Stimulated activated CD8-positive, alpha-beta memory T cell treated with anti-CD3 and anti-CD28 coated beads, Interleukin-12 subunit alpha, Interleukin-12 subunit beta, amount 100 ng/mL, for 24 hours (primary cell): ENCODE data around the gene PALMD.

Experiments used
- DNase-seq: peaks from one replicate; pipeline ENCODE4 v3.0.0-alpha.2; 2020; ENCODE audit errors: extremely low read depth

PALMD gene

DNA sequence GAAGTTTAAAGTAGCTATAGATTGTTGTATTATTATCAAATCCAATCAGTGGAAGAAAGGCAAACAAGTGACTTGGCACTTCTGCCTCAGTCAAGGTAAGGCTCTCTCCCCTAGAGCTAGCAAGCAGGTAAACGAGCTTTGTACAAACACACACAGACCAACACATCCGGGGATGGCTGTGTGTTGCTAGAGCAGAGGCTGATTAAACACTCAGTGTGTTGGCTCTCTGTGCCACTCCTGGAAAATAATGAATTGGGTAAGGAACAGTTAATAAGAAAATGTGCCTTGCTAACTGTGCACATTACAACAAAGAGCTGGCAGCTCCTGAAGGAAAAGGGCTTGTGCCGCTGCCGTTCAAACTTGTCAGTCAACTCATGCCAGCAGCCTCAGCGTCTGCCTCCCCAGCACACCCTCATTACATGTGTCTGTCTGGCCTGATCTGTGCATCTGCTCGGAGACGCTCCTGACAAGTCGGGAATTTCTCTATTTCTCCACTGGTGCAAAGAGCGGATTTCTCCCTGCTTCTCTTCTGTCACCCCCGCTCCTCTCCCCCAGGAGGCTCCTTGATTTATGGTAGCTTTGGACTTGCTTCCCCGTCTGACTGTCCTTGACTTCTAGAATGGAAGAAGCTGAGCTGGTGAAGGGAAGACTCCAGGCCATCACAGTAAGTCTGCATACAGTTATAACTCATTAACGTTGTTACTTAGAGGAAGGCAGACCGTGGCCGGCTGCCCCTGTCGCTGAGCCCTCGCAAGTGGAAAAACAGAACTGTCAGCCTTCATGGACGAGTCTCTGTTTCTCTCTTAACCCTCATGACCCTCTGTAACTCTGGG, at the start of gene PALMD:
Gene PALMD, plus strand, starts transcription at position 415 of the 833 bp plus-strand sequence. Its CDS starts 205 bp downstream, at position 620.
- no peak for DNase-seq

DNA sequence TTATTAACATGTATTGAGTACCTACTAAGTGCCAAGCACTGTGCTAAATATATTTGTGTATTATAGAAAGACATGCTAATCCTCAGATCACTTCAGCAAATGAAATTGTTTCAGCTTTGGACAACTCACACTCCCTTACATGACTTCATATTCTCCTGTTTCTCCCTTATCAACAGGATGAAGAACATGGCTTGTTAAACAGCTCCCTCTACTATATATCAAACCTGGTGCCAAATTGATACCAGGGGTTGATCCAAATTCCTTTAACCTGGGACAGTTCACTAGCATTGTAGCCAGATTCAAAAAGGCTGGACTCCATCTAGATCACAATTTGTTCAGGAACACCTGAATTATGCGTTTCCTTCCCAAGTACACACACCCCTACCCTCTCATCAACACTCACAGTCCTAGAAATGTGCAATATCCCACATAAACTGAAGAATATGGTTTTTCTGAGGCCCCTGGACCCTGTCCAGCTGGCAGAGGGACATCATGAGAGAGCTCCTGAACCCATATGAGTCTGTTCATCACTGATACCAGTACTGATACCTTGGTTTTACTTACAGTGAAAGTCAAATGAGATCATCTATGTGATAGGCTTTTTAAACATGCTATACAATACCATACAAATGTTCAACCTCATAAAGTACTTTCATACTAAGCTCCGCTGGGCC, 47.0 kb upstream of the PALMD start:
- DNase-seq: no peak

DNA sequence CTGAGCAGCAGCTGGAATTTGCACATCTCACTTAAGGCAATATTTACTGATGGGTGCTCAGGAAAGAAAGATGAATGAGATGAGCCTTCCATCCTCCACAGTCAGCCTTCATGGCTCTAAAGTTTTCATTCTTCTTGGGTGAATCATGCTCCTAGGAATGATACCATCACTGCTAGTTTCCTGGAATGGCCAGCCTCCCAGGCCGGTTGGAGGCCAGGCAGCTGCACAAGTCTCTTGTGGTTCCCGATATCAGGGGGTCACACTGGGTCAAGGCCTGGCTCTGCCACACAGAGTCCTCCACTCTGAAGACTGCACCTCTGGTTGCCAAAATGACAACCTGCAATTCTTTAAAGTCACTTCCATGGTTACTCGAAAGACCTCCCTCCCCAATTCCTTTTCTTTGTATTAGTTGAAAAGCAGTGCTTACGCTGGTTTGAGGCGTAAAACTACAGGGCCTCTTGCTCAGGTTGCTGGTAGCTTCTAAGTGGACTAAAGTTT, 46.2 kb upstream of the PALMD start:
- DNase-seq: no peak

DNA sequence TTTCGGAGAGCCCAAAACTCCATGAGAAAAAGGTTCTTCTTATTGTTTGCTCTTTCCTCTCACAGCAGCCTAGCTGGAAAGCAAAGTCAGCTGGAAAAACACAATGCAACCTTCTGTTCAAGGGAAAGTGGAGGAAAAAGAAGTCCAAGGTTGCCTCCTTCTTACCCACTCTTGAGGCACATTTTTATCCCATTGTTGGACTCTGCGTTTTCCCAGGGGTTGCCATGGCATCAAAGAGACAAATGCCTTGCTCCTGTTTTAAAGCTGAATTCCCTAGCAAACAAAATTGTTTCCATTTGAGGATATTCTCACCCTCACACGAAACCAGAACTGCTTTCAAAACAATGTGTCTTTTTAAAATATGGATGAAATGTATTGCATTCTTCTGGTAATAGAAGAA, 45.1 kb upstream of the PALMD start:
- no peak for DNase-seq

DNA sequence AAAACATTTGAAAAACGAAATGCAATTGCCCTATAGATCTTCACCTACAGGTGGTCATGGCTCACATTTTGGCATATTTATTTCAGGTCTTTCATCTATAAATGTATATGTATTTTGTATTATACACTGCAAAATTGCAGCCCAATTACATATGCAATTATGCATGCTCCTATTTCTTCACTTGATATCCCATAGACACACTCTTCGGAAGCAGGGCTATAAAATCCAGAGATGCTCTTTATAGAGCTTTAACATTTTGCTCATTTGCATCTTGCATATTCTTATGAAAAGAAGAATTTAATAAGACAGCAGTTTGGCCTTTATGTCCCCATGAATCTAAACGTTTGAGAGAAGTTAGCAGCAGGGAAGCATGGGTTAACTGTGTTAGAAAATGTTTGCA, 44.7 kb upstream of the PALMD start:
- no peak for DNase-seq

DNA sequence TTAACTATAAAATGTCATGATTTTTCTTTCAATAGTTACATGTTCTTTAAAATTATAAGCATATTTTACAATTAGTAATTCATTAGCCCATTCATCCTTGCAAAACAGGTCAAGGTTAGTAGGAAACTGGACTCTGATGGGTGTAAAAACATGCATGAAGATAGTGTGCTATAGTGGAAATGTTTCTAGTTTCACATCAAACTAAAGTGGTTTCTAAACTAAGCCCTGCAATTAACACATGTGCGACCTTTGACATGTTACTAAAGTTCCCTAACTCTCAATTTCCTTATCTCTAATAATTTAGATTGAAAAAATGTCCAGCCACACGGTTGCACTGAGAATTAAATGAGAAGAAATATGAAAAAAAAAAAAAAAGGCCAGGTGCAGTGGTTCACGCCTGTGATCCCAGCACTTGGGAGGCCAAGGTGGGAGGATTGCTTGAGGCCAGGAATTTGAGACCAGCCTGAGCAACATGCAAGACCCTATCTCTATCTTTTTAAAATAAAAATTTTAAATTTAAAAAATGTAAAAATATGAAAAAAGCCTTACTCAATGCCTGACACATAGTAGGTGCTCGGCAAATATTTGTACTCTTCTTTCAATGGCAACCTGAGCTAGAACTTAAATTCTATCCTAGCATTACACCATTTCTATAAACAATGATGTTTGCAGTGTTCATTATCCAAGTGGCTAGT, 44.1 kb upstream of the PALMD start:
- no peak for DNase-seq

DNA sequence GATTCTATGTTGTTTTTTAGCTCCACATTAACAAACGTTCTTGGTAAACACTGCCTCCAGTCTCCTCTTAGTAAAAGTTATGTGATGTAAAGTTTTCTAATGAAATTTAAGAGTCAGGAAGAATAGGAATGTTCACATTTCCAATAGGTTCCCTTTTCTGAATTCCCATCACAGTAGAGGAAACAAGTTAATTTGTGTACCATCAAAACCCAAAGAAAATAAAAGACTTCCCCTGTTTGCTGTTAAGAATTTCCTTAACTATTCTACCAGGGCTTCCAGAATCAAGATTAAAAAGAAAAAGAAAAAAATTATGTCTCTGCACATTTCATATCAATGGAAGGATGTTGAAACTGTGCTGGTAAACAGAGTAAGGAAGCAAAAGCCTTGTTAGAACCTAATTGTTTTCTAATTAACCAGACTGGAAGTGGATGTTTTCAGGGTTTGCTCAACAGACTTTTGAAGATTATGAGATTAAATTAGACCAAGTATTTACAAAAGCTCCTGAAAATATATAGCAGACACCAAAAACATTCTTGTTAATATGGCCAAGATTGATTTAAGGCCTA, 43.4 kb upstream of the PALMD start:
- DNase-seq: no peak

DNA sequence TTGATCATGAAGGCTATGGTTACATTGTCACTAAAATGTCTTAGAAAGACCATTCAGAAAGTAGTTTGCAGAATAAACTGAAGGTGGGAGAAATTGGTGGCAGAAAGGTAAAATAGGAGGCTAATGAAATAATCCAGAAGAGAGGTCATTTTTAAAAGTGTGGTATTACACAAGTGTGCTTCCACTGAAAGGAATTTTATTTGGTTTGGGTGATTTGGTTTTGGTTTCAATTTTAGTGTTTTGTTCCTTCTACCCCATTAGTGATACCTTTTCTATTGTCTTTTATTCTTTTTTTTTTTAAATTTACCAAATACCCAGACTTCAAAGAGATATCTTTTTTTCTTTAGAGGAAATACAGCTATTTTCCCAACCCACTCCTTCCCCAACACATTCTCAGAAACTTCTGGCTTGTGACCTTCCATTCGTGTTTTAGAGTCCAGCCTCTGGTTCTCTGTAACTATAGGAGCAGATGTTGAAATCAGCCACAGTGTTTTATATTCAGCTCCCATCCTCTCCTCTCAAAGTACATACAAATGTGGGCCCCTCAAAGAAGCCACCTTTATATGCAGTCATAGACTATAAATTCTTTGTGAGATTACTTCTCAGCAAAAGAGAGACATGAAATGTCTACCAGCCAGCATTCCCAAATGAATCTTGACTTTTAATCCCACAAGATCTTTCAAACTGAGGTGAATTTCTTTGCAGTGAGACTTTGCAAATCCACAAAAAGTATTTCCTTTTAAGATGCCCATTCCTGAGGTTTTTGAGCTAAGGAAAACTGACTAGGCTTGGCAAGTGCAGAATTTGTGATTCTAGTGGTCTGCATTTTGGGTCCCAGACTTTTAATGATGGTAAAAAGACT, 42.0 kb upstream of the PALMD start:
- no peak for DNase-seq

- no peak for DNase-seq
Observed at GRCh38 chr1:99606306-99606705, 39.6 kb upstream of the PALMD start.

DNA sequence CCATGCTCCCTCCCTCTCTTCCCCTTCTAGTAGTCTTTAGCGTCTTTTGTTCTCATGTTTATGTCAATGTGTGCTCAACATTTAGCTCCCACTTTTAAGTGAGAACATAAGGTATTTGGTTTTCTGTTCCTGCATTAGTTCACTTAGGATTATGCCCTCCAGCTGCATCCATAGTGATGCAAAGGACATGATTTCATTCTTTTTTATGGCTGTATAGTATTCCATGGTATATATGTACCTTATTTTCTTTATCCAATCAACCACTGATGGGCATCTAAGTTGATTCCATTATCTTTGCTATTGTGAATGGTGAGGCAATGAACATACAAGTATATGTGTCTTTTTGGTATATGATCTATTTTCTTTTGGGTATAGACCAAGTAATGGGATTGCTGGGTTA, 38.3 kb upstream of the PALMD start:
- no peak for DNase-seq

GRCh38 chr1:99608058-99608457, 37.9 kb upstream of the PALMD start:
- DNase-seq: no peak

- no peak for DNase-seq
Observed at GRCh38 chr1:99613716-99614115, 32.2 kb upstream of the PALMD start.

- DNase-seq: no peak
Observed at GRCh38 chr1:99614728-99615127, 31.2 kb upstream of the PALMD start.

GRCh38 chr1:99619583-99619982, 26.3 kb upstream of the PALMD start:
- no peak for DNase-seq

GRCh38 chr1:99621340-99621901, 24.5 kb upstream of the PALMD start:
- no peak for DNase-seq

DNA sequence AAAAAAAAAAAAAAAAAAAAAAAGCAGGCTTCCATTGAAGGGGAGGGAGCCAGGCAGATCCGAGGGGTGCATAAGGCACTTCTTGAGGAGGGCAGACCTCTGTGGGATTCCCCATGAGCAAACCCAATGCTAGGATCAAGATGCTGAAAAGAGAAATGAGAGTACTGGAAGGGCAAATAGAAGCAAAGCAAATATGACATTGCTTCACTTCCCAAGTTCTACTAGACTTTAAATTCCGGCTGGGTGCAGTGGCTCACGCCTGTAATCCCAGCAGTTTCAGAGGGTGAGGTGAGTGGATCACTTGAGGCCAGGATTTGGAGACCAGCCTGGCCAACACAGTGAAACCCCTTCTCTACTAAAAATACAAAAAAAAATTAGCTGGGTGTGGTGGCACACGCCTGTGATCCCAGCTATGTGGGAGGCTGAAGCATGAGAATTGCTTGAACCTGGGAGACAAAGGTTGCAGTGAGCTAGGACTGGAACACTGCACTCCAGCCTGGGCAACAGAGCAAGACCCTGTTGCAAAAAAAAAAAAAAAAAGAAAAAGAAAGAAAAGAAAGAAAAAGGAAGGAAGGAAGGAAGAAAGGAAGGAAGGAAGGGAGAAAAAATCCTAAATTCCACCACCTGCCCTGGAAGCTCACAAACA, 23.1 kb upstream of the PALMD start:
- DNase-seq: no peak

- DNase-seq: no peak
Observed at GRCh38 chr1:99623554-99623953, 22.4 kb upstream of the PALMD start.

- DNase-seq: no peak
Observed at GRCh38 chr1:99627615-99628014, 18.3 kb upstream of the PALMD start.

GRCh38 chr1:99629164-99629563, 16.7 kb upstream of the PALMD start:
- no peak for DNase-seq

DNA sequence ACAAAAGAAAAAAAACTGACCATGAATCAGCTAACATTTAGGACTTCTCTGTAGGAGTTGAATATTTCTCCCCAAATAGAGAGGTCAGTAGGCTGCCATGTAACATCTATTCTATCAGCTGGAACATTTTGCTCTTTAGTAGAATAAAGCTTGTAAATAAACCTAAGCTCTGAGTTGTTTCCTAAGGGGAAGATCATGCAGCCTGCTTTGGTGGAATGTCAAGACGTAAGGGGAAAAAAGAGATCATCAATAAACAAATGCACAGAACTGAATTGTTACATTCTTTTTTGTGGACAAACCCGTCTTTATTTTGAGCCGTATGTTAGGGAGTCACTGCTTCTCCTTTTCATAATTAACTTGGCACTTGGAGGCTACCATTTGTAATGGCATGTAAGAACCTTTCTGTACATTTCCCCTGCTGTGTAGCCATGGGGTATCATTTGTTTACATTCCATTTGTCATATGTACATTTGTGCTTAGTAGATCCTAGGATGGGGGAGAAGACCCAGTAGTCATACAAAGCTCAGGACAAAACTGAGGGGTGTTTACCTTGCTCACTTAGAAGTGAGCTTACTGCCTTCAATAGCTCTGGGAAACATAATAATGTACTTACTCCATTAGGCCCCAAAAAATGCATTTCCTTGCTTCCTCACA, 10.8 kb upstream of the PALMD start:
- no peak for DNase-seq
